Loucy (cell line): Measurements from ENCODE around the gene CGB3.

Source experiments
- H2AFZ ChIP-seq: fragments of 200-600 bp; sonication (generic); 2 replicates; pipeline ENCODE4 v1.6.0; 2016; ENCODE audit warnings: antibody characterized with exemption, mild to moderate bottlenecking, low read length, moderate library complexity
- H3F3A ChIP-seq: fragments of 200-600 bp; 2 replicates; pipeline ENCODE4 v1.6.0; 2016; ENCODE audit warnings: antibody characterized with exemption, low read depth, mild to moderate bottlenecking
- H3K27me3 ChIP-seq: fragments of 200-600 bp; sonication (generic); 2 replicates; pipeline ENCODE4 v1.6.1; 2014; ENCODE audit warnings: low read length, mild to moderate bottlenecking; ENCODE audit not compliant: insufficient read depth, poor library complexity, severe bottlenecking
- H3K36me3 ChIP-seq: fragments of 200-600 bp; sonication (generic); 2 replicates; pipeline ENCODE4 v1.6.1; 2016; ENCODE audit warnings: low read length; ENCODE audit not compliant: insufficient read depth
- H3K4me1 ChIP-seq: fragments of 200-600 bp; sonication (generic); 2 replicates; pipeline ENCODE4 v1.5.1; 2014; ENCODE audit warnings: low read length, mild to moderate bottlenecking; ENCODE audit not compliant: insufficient read depth, poor library complexity, severe bottlenecking
- H3K4me2 ChIP-seq: fragments of 200-600 bp; sonication (generic); 2 replicates; pipeline ENCODE4 v1.6.0; 2014; ENCODE audit warnings: antibody characterized with exemption, low read length, low read depth, mild to moderate bottlenecking; ENCODE audit not compliant: poor library complexity, severe bottlenecking
- H3K4me3 ChIP-seq: fragments of 200-600 bp; sonication (generic); 2 replicates; pipeline ENCODE4 v1.5.1; 2014; ENCODE audit warnings: low read length, mild to moderate bottlenecking, mixed read lengths; ENCODE audit not compliant: poor library complexity, severe bottlenecking
- H3K79me2 ChIP-seq: fragments of 200-600 bp; sonication (generic); 2 replicates; pipeline ENCODE4 v1.6.1; 2014; ENCODE audit warnings: low read length; ENCODE audit not compliant: insufficient read depth
- H3K9ac ChIP-seq: fragments of 200-600 bp; sonication (generic); 2 replicates; pipeline ENCODE4 v1.6.0; 2014; ENCODE audit warnings: mild to moderate bottlenecking, low read depth, low read length, moderate library complexity; ENCODE audit not compliant: poor library complexity, severe bottlenecking
- H3K9me2 ChIP-seq: fragments of 200-600 bp; sonication (generic); replicated peaks from 2 replicates; pipeline ENCODE4 v1.6.1; 2016; ENCODE audit warnings: low read depth, low read length, mixed read lengths
- H3K9me3 ChIP-seq: fragments of 200-600 bp; sonication (generic); 2 replicates; pipeline ENCODE4 v1.6.1; 2014; ENCODE audit warnings: mild to moderate bottlenecking, antibody characterized with exemption, low read length, low read depth; ENCODE audit not compliant: insufficient read depth
- H4K20me1 ChIP-seq: fragments of 200-600 bp; sonication (generic); 2 replicates; pipeline ENCODE4 v1.6.0; 2014; ENCODE audit warnings: antibody characterized with exemption, low read length, mild to moderate bottlenecking; ENCODE audit not compliant: insufficient read depth, poor library complexity, severe bottlenecking
- EZH2phosphoT487 ChIP-seq: fragments of 200-600 bp; IDR thresholded peaks from 2 replicates; pipeline ENCODE4 v1.6.1; 2018; ENCODE audit warnings: antibody characterized with exemption, mild to moderate bottlenecking, moderate library complexity, borderline replicate concordance
- TF ChIP-seq, protein P1 (sequence below): fragments of 200-600 bp; sonication (generic); conservative IDR thresholded peaks from 2 replicates; pipeline ENCODE4 v1.5.1; 2014; ENCODE audit warnings: mild to moderate bottlenecking, antibody characterized with exemption, low read length

The CGB3 gene

DNA sequence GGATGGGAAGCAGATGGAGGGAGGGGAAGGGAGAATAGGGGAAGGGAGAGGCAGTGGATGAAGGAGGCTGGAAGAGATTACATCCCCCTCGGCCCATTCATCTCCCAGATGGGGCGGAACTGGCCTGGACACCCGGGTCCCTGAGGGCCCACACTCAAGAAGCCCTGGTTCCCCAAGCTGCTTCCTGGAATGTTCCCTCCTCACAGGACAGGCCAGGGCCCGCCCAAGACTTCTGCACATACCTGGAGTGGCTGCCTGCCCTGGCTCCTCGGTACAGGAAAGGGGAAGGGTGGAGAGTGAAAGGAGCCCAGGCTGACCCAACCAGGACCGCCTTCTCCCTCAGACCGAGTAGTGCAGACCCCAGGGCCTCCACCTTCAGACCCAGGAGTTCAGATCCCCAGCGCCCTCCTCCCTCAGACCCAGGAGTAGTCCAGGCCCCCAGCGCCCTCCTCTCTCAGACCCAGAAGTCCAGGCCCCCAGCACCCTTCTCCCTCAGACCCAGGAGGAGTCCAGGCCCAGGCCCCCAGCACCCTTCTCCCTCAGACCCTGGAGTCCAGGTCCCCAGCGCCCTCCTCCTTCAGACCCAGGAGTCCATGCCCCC, 40.0 kb upstream of the CGB3 start:
- Histone ChIP-seq H3K9me2 (no peaks in the 10 kb centered on the region), H3K36me3 (no peaks in the 10 kb centered on the region), H3K79me2 (no peaks in the 10 kb centered on the region), H3K9ac (no peak overlapping the region), H2AFZ (no peak overlapping the region), H3K4me2 (peak overlapping the region; percentile 16), H3K4me3 (no peak overlapping the region), H3K9me3 (no peaks in the 10 kb centered on the region), H4K20me1 (no peaks in the 10 kb centered on the region), H3F3A (no peaks in the 10 kb centered on the region), H3K27me3 (no peaks in the 10 kb centered on the region), H3K4me1 (no peaks in the 10 kb centered on the region)
- TF ChIP-seq, protein P1, sequence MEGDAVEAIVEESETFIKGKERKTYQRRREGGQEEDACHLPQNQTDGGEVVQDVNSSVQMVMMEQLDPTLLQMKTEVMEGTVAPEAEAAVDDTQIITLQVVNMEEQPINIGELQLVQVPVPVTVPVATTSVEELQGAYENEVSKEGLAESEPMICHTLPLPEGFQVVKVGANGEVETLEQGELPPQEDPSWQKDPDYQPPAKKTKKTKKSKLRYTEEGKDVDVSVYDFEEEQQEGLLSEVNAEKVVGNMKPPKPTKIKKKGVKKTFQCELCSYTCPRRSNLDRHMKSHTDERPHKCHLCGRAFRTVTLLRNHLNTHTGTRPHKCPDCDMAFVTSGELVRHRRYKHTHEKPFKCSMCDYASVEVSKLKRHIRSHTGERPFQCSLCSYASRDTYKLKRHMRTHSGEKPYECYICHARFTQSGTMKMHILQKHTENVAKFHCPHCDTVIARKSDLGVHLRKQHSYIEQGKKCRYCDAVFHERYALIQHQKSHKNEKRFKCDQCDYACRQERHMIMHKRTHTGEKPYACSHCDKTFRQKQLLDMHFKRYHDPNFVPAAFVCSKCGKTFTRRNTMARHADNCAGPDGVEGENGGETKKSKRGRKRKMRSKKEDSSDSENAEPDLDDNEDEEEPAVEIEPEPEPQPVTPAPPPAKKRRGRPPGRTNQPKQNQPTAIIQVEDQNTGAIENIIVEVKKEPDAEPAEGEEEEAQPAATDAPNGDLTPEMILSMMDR, result no peak
- TF ChIP-seq EZH2phosphoT487, result no peak

DNA sequence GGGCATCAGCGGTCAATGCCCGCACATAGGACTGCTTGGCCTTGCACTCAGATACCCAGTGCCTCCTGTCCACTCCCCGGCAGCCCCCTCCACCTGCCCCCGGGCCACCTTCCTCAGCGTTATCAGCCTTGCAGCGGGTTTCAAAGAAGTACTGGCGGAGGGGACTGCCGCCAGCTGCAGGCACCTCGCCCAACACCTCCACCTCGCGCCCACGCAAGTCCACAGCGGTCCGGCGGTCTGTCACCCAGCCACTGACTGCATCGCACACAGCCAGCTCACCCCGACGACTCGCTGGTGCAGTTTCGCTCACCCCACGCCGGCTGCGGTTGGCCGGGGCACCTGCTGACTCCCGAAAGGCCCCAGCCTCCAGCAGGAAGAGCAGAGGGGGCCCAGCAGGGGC, 37.3 kb upstream of the CGB3 start:
- Histone ChIP-seq H3K4me3 (no peak overlapping the region), H3F3A (no peaks in the 10 kb centered on the region), H3K27me3 (no peaks in the 10 kb centered on the region), H2AFZ (no peak overlapping the region), H3K9me2 (no peaks in the 10 kb centered on the region), H4K20me1 (no peaks in the 10 kb centered on the region), H3K36me3 (no peaks in the 10 kb centered on the region), H3K4me1 (no peaks in the 10 kb centered on the region), H3K79me2 (no peaks in the 10 kb centered on the region), H3K9ac (no peak overlapping the region), H3K4me2 (no peak overlapping the region), H3K9me3 (no peaks in the 10 kb centered on the region)
- TF ChIP-seq, protein P1, result no peak
- TF ChIP-seq EZH2phosphoT487, result no peak

DNA sequence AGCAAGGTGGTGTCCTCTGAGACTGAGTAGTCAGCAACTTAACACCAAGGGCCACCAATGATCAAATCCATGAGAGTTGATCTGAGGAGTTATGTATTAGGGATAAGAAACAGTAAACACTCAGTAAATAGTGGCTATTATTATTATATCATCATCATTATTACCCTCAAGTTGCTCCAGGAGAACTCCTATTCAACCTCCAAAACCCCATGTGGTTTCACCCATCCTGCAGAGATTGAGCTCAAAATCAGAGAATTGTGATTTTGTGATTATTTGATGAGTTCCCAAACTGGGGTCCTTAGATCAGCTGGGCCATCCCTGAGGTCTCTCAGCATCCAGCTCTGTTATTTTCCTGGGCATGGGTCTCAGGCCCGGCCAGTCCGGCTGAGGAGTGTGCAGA, 36.9 kb upstream of the CGB3 start:
- Histone ChIP-seq H3K9ac (no peak overlapping the region), H3K9me2 (no peaks in the 10 kb centered on the region), H2AFZ (no peak overlapping the region), H3K4me3 (no peak overlapping the region), H3K4me2 (no peak overlapping the region), H3K4me1 (no peaks in the 10 kb centered on the region), H3K9me3 (no peaks in the 10 kb centered on the region), H3F3A (no peaks in the 10 kb centered on the region), H4K20me1 (no peaks in the 10 kb centered on the region), H3K79me2 (no peaks in the 10 kb centered on the region), H3K27me3 (no peaks in the 10 kb centered on the region), H3K36me3 (no peaks in the 10 kb centered on the region)
- TF ChIP-seq, protein P1, result no peak
- no peak for TF ChIP-seq EZH2phosphoT487
